Measurements from ENCODE around the gene ERBB2. TPM values are rescaled to one million over a fixed set of nuclear protein-coding genes. Genes with fewer than 3 reads are reported as not detected.

ERBB2 gene
- total and polyA plus RNA-seq, 2 of the 13 experiments (the other 11 are each of a cell fraction or from before 2014, with no cell fraction given), result 57.7 to 64.1 TPM

GRCh38 chr17:39667262-39667944 lies 32.5 kb upstream of the ERBB2 start (continued):
- TF ChIP-seq LRRFIP1 (CRISPR knock-in tag; conservative IDR thresholded peaks at IDR 0.05) (no peak), KDM2A (CRISPR knock-in tag; IDR thresholded peaks at IDR 0.05; ENCODE audit: borderline replicate concordance, low read depth) (0 out of 2 replicates have a peak, but pooled peaks have one; percentile 11), ZNF235 (CRISPR knock-in tag; IDR thresholded peaks at IDR 0.05; ENCODE audit: borderline replicate concordance) (no peak), KDM6A (CRISPR knock-in tag; IDR thresholded peaks at IDR 0.05; ENCODE audit: low read depth) (no peak), ZNF703 (CRISPR knock-in tag; IDR thresholded peaks at IDR 0.05; ENCODE audit: borderline replicate concordance) (no peak), CENPT (CRISPR knock-in tag; IDR thresholded peaks at IDR 0.05; ENCODE audit: low read depth) (no peak), DRAP1 (CRISPR knock-in tag; IDR thresholded peaks at IDR 0.05) (no peak), ZNF580 (CRISPR knock-in tag; IDR thresholded peaks at IDR 0.05; ENCODE audit: borderline replicate concordance, low read depth) (no peak), MEIS2 (CRISPR knock-in tag; IDR thresholded peaks at IDR 0.05) (0 out of 2 replicates have a peak, but pooled peaks have one; percentile 7), HNRNPK (IDR thresholded peaks at IDR 0.05; ENCODE audit: low read depth, low read length, poor library complexity, severe bottlenecking) (peak; percentile 47), GPN1 (CRISPR knock-in tag; IDR thresholded peaks at IDR 0.05; ENCODE audit: borderline replicate concordance) (0 out of 2 replicates have a peak, but pooled peaks have one; percentile 14), MTA3 (CRISPR knock-in tag; IDR thresholded peaks at IDR 0.05) (no peak), NR2F1 (CRISPR knock-in tag; IDR thresholded peaks at IDR 0.05) (no peak), ZNF816 (CRISPR knock-in tag; IDR thresholded peaks at IDR 0.05; ENCODE audit: borderline replicate concordance) (no peak), MED1 (CRISPR knock-in tag; IDR thresholded peaks at IDR 0.05) (no peak), ZNF839 (CRISPR knock-in tag; IDR thresholded peaks at IDR 0.05; ENCODE audit: borderline replicate concordance) (no peak), NR2F2 (IDR thresholded peaks at IDR 0.05; ENCODE audit: borderline replicate concordance, low read depth) (no peak), ZNF605 (CRISPR knock-in tag; IDR thresholded peaks at IDR 0.05) (no peak), HES4 (CRISPR knock-in tag; IDR thresholded peaks at IDR 0.05; ENCODE audit: borderline replicate concordance) (0 out of 2 replicates have a peak, but pooled peaks have one; percentile 26), ZNF160 (CRISPR knock-in tag; IDR thresholded peaks at IDR 0.05) (0 out of 2 replicates have a peak, but pooled peaks have one; percentile 12), RXRB (CRISPR knock-in tag; IDR thresholded peaks at IDR 0.05; ENCODE audit: borderline replicate concordance) (no peak), ZNF562 (CRISPR knock-in tag; IDR thresholded peaks at IDR 0.05; ENCODE audit: borderline replicate concordance) (no peak), ZFP37 (CRISPR knock-in tag; IDR thresholded peaks at IDR 0.05; ENCODE audit: borderline replicate concordance) (no peak)
